Osteocyte (in vitro differentiated cells): ENCODE data around the gene IGFBP6. TPM values are rescaled to one million over a fixed set of nuclear protein-coding genes. Genes with fewer than 3 reads are reported as not detected.
A peak's percentile ranks its signal among the peaks of the same experiment; 100 is the strongest.

Experiments used
- DNase-seq: peaks from one replicate; pipeline ENCODE4 v3.0.0; 2021; ENCODE audit warnings: mixed read lengths; ENCODE audit not compliant: unreplicated experiment; ENCODE audit errors: extremely low spot score
- H3K27ac Mint-ChIP-seq: one replicate; pipeline ENCODE4 v1.8.0; 2021; ENCODE audit warnings: mild to moderate bottlenecking, mixed read lengths; ENCODE audit not compliant: unreplicated experiment
- H3K27me3 Mint-ChIP-seq: one replicate; pipeline ENCODE4 v1.8.0; 2021; ENCODE audit warnings: mixed read lengths; ENCODE audit not compliant: unreplicated experiment
- H3K36me3 Mint-ChIP-seq: one replicate; pipeline ENCODE4 v1.8.0; 2021; ENCODE audit warnings: mixed read lengths; ENCODE audit not compliant: unreplicated experiment
- H3K4me1 Mint-ChIP-seq: one replicate; pipeline ENCODE4 v1.8.0; 2021; ENCODE audit warnings: mixed read lengths; ENCODE audit not compliant: unreplicated experiment
- H3K4me3 Mint-ChIP-seq: one replicate; pipeline ENCODE4 v1.8.0; 2021; ENCODE audit warnings: mild to moderate bottlenecking, moderate library complexity, mixed read lengths; ENCODE audit not compliant: unreplicated experiment
- H3K9me3 Mint-ChIP-seq: one replicate; pipeline ENCODE4 v1.8.0; 2021; ENCODE audit warnings: mixed read lengths; ENCODE audit not compliant: unreplicated experiment
- total RNA-seq: library from RNA; stranded (reverse); gene quantifications from 2 replicates; pipeline ENCODE4 v1.2.1, GENCODE V29; 2021
- TF ChIP-seq, protein P1 (sequence below): fragments of 200-600 bp; sonication (generic); IDR thresholded peaks from 2 replicates; pipeline ENCODE4 v1.5.0; 2021; ENCODE audit warnings: antibody characterized with exemption, mild to moderate bottlenecking, moderate library complexity

IGFBP6 gene
- total RNA-seq, 1 donor from 2014 or later, result 18.8 TPM

GRCh38 chr12:53100466-53101151 is 3.1 kb downstream of the IGFBP6 start:
- no peak overlapping the region for H3K27ac Mint-ChIP-seq
- DNase-seq, result no peak
- no peaks in the 10 kb centered on the region for H3K9me3 Mint-ChIP-seq
- no peak overlapping the region for H3K4me3 Mint-ChIP-seq
- H3K4me1 Mint-ChIP-seq, result peaks cover 35% of the 10 kb centered on the region
- no peaks in the 10 kb centered on the region for H3K27me3 Mint-ChIP-seq
- TF ChIP-seq, protein P1, sequence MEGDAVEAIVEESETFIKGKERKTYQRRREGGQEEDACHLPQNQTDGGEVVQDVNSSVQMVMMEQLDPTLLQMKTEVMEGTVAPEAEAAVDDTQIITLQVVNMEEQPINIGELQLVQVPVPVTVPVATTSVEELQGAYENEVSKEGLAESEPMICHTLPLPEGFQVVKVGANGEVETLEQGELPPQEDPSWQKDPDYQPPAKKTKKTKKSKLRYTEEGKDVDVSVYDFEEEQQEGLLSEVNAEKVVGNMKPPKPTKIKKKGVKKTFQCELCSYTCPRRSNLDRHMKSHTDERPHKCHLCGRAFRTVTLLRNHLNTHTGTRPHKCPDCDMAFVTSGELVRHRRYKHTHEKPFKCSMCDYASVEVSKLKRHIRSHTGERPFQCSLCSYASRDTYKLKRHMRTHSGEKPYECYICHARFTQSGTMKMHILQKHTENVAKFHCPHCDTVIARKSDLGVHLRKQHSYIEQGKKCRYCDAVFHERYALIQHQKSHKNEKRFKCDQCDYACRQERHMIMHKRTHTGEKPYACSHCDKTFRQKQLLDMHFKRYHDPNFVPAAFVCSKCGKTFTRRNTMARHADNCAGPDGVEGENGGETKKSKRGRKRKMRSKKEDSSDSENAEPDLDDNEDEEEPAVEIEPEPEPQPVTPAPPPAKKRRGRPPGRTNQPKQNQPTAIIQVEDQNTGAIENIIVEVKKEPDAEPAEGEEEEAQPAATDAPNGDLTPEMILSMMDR, result no peak
- peaks cover 4% of the 10 kb centered on the region for H3K36me3 Mint-ChIP-seq

DNA sequence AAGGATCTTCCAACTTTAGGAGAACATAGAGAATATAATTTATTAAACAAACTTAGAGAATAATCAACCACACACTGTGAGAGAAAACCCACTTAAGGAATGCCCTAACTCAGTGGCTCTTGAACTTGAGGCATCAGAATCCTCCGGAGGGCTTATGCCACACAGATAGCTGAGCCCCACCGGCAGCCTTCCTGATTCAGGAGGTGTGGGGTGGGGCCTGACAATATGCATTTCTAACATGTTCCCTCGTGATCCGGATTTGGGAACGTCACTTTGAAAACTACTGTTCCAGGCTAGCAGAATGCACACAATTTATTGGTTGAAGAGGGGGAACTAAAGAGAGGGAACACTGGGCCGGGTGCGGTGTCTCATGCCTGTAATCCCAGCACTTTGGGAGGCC is 3.8 kb downstream of the IGFBP6 start:
- Mint-ChIP-seq H3K36me3 (peaks cover 4% of the 10 kb centered on the region), H3K4me1 (peaks cover 30% of the 10 kb centered on the region), H3K27ac (no peak overlapping the region), H3K4me3 (no peak overlapping the region), H3K27me3 (no peaks in the 10 kb centered on the region), H3K9me3 (no peaks in the 10 kb centered on the region)
- TF ChIP-seq, protein P1, result no peak
- no peak for DNase-seq

- Mint-ChIP-seq H3K36me3 (peaks cover 4% of the 10 kb centered on the region), H3K4me1 (peaks cover 21% of the 10 kb centered on the region), H3K27me3 (peaks cover 2% of the 10 kb centered on the region), H3K27ac (no peak overlapping the region), H3K9me3 (no peaks in the 10 kb centered on the region), H3K4me3 (no peak overlapping the region)
- peak; percentile 6 for DNase-seq
- TF ChIP-seq, protein P1, result no peak
Measured at GRCh38 chr12:53101931-53102781, 4.7 kb downstream of the IGFBP6 start.

DNA sequence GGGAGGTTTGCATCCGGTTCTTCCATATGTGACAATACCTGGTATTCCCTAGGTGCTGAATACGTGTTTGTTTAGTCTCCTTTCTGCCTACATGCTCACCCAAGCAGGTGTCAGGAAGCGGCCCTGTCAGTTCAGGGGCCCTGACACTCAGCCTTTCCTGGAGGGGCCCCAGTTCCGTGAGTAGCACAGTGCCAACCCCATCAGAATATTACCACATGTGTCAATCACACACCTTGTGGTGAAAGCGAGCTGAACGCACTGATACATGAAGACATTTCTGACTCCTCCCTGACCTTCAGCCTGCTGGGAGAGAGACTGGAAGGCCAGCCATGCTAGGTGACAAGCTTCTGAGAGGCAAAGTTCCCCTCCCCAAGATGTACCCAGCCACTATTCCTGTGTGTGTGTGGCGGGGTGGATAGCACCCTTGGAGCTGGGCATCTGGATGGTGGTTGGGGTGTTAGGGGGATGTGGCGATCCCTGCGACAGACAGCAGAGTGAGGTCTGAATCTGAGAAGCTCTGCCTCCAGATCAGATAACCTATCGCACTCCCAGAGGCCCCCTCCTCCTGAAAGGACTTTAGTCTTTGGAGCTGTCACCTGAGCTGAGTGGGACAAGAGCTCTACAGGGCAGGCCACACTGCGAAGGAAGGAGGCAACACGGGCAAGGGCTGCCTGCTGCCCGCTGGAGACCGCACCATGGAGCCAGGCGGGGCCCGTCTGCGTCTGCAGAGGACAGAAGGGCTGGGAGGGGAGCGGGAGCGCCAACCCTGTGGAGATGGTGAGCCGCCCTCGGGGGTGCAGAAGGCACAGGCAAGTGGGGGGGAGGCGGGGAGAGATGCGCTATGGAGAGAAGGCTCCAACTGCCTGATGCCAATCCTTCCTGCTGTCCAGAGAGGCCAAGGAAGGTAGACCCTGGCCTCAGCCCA is 5.7 kb downstream of the IGFBP6 start, which contains the start of gene SOAT2:
Gene SOAT2, plus strand, starts transcription at position 604 of the 925 bp plus-strand sequence. Its CDS starts 92 bp downstream, at position 696.
- H3K36me3 Mint-ChIP-seq, result peaks cover 4% of the 10 kb centered on the region
- no peaks in the 10 kb centered on the region for H3K9me3 Mint-ChIP-seq
- H3K4me1 Mint-ChIP-seq, result peaks cover 15% of the 10 kb centered on the region
- DNase-seq, result peak; percentile 81
- no peak within 1 kb of the TSS for H3K4me3 Mint-ChIP-seq
- H3K27me3 Mint-ChIP-seq, result peaks cover 4% of the 10 kb centered on the region
- H3K27ac Mint-ChIP-seq, result no peak within 1 kb of the TSS
- TF ChIP-seq, protein P1, result no peak
